Measurements from ENCODE around the gene SSX3. TPM values are rescaled to one million over a fixed set of nuclear protein-coding genes. Genes with fewer than 3 reads are reported as not detected.

The SSX3 gene
- total and polyA plus RNA-seq, 8 donors = not detected

GRCh38 chrX:48306175-48306574 is 50.3 kb downstream of the SSX3 start:
- no peak for DNase-seq
- WGBS, 5 donors = 85 to 96% (median 89%) methylated on average over 9 to 11 of the region's 11 CpGs

More at GRCh38 chrX:48306175-48306574, 50.3 kb downstream of the SSX3 start:
- Histone ChIP-seq H3K27ac (no peak overlapping the region), H3K9me3 (no peaks in the 10 kb centered on the region), H3K4me1 (no peaks in the 10 kb centered on the region), H3K27me3 (no peaks in the 10 kb centered on the region), H3K36me3 (no peaks in the 10 kb centered on the region), H3K4me3 (no peak overlapping the region)
- intact Hi-C loops (cut with DNase I; ENCODE audit: low total_unique reads) = no loop called here
- TF ChIP-seq EP300 (IDR thresholded peaks at IDR 0.05) (no peak), POLR2AphosphoS5 (IDR thresholded peaks at IDR 0.05) (no peak), CTCF (IDR thresholded peaks at IDR 0.05) (no peak), POLR2A (IDR thresholded peaks at IDR 0.05) (no peak)

Small RNAs within 50 kb of the gene (small RNA-seq; reads per million reads assigned to genes)
- gene AL606490.7 (0 reads per million in 4 donors), gene AL606490.9 (0 reads per million in 4 donors)

Other genes starting within 250 kb of the SSX3 start
- gene SPACA5B, start 226.1 kb downstream of the SSX3 start, total RNA-seq = not detected
- not detected for gene SPACA5B, start 226.1 kb downstream of the SSX3 start, polyA plus RNA-seq
- not detected for gene SSX5, start 159.9 kb downstream of the SSX3 start, total RNA-seq
- not detected for gene SSX5, start 159.9 kb downstream of the SSX3 start, polyA plus RNA-seq
- not detected for gene SSX1, start 101.3 kb downstream of the SSX3 start, total RNA-seq
- gene SSX1, start 101.3 kb downstream of the SSX3 start, polyA plus RNA-seq = not detected
- not detected for gene SSX4, start 26.8 kb upstream of the SSX3 start, total RNA-seq
- not detected for gene SSX4, start 26.8 kb upstream of the SSX3 start, polyA plus RNA-seq
- not detected for gene SSX4B, start 55.3 kb upstream of the SSX3 start, total RNA-seq
- gene SSX4B, start 55.3 kb upstream of the SSX3 start, polyA plus RNA-seq = not detected
- 10 to 100 TPM in 2 of 5 donors, 1 to 10 TPM in 3; 4.1 to 32.9 (median 6.7) TPM for gene SLC38A5, start 113.6 kb upstream of the SSX3 start, total RNA-seq
- gene SLC38A5, start 113.6 kb upstream of the SSX3 start, polyA plus RNA-seq = 10 to 100 TPM; 19.9 to 45.8 (median 21.1) TPM
- 10 to 100 TPM; 19.6 to 92.8 (median 55.3) TPM for gene FTSJ1, start 119.5 kb upstream of the SSX3 start, total RNA-seq
- gene FTSJ1, start 119.5 kb upstream of the SSX3 start, polyA plus RNA-seq = 10 to 100 TPM; 33.9 to 40.3 (median 37.7) TPM
- gene PORCN, start 152.3 kb upstream of the SSX3 start, total RNA-seq = 10 to 100 TPM in 3 of 5 donors, 1 to 10 TPM in 2; 1.8 to 27.4 (median 16.2) TPM
- 10 to 100 TPM in 1 of 3 donors, 1 to 10 TPM in 2; 4.7 to 11.9 (median 6.7) TPM for gene PORCN, start 152.3 kb upstream of the SSX3 start, polyA plus RNA-seq
- gene EBP, start 165.1 kb upstream of the SSX3 start, total RNA-seq = 100 to 1,000 TPM in 1 of 5 donors, 10 to 100 TPM in 3, 1 to 10 TPM in 1; 5.8 to 208 (median 46.4) TPM
- 100 to 1,000 TPM in 1 of 3 donors, 10 to 100 TPM in 2; 28.9 to 112 (median 74.8) TPM for gene EBP, start 165.1 kb upstream of the SSX3 start, polyA plus RNA-seq
- 10 to 100 TPM in 2 of 5 donors, 1 to 10 TPM in 2, not detected in 1; 4.6 to 13.6 (median 9.0) TPM for gene TBC1D25, start 183.0 kb upstream of the SSX3 start, total RNA-seq
- 1 to 10 TPM; 5.2 to 6.5 (median 5.9) TPM for gene TBC1D25, start 183.0 kb upstream of the SSX3 start, polyA plus RNA-seq
- 100 to 1,000 TPM; 109 to 419 (median 165) TPM for gene RBM3, start 217.8 kb upstream of the SSX3 start, total RNA-seq
- gene RBM3, start 217.8 kb upstream of the SSX3 start, polyA plus RNA-seq = 100 to 1,000 TPM; 106 to 229 (median 122) TPM
- gene WDR13, start 240.8 kb upstream of the SSX3 start, total RNA-seq = 100 to 1,000 TPM in 4 of 5 donors, 10 to 100 TPM in 1; 52.0 to 433 (median 194) TPM
- gene WDR13, start 240.8 kb upstream of the SSX3 start, polyA plus RNA-seq = 100 to 1,000 TPM; 121 to 197 (median 165) TPM

Data from stomach (tissue), 9 donors.